PC-3 (cell line): Measurements from ENCODE around the gene AMIGO3.

Experiments used
- CTCF ChIP-seq: fragments of 300-600 bp; sonication (generic); conservative IDR thresholded peaks from 2 replicates; pipeline ENCODE4 v1.5.1; 2017; ENCODE audit warnings: antibody characterized with exemption, low read depth, mild to moderate bottlenecking, low read length
- EZH2 ChIP-seq: fragments of 300-600 bp; sonication (generic); IDR thresholded peaks from one replicate; pipeline ENCODE4 v1.6.1; 2017; ENCODE audit warnings: antibody characterized with exemption, mild to moderate bottlenecking, low read length; ENCODE audit not compliant: unreplicated experiment

- TF ChIP-seq CTCF (no peak), EZH2 (no peak)
These were observed 5.1 kb upstream of the AMIGO3 start for GRCh38 chr3:49724586-49724985.
